ENCODE results near the gene METAP1. TPM values are rescaled to one million over a fixed set of nuclear protein-coding genes. Genes with fewer than 3 reads are reported as not detected.

The METAP1 gene
- total and polyA plus RNA-seq, 2 experiments from 2014 or later, result 64.1 to 122 TPM

DNA sequence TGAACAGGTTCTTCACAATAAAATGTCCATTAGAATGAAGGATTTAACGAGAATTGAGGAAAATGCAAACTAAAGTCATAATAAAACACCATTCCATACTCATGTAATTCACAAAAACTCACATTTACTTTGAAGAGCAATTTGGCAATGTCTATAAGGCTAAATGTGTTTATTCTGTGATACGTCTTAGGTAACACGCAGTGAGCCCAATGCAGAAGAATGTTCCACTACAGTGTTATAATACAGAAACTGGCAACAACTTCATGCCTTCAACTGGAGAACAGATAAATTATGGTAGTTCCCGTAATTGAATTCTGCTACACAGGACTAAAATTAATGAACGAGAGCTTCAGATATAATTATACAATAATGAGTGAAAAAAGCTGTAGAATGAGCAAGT, 75.6 kb downstream of the METAP1 start:
- H3K4me3 ChIP-seq, result no peak overlapping the region
- peaks cover 56% of the 10 kb centered on the region for H3K36me3 Mint-ChIP-seq (ENCODE audit: low read depth)
- H3K27me3 ChIP-seq (ENCODE audit: insufficient read depth), result no peaks in the 10 kb centered on the region
- TF ChIP-seq, protein P1, sequence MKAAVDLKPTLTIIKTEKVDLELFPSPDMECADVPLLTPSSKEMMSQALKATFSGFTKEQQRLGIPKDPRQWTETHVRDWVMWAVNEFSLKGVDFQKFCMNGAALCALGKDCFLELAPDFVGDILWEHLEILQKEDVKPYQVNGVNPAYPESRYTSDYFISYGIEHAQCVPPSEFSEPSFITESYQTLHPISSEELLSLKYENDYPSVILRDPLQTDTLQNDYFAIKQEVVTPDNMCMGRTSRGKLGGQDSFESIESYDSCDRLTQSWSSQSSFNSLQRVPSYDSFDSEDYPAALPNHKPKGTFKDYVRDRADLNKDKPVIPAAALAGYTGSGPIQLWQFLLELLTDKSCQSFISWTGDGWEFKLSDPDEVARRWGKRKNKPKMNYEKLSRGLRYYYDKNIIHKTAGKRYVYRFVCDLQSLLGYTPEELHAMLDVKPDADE (IDR thresholded peaks at IDR 0.05), result no peak
- TF ChIP-seq ZNF114 (CRISPR knock-in tag; IDR thresholded peaks at IDR 0.05), result no peak
- TF ChIP-seq EZH2 (IDR thresholded peaks at IDR 0.05; ENCODE audit: low read depth, unreplicated experiment), result no peak
- no peak for TF ChIP-seq ZNF331 (CRISPR knock-in tag; IDR thresholded peaks at IDR 0.05; ENCODE audit: low read depth)
- TF ChIP-seq, protein P2, sequence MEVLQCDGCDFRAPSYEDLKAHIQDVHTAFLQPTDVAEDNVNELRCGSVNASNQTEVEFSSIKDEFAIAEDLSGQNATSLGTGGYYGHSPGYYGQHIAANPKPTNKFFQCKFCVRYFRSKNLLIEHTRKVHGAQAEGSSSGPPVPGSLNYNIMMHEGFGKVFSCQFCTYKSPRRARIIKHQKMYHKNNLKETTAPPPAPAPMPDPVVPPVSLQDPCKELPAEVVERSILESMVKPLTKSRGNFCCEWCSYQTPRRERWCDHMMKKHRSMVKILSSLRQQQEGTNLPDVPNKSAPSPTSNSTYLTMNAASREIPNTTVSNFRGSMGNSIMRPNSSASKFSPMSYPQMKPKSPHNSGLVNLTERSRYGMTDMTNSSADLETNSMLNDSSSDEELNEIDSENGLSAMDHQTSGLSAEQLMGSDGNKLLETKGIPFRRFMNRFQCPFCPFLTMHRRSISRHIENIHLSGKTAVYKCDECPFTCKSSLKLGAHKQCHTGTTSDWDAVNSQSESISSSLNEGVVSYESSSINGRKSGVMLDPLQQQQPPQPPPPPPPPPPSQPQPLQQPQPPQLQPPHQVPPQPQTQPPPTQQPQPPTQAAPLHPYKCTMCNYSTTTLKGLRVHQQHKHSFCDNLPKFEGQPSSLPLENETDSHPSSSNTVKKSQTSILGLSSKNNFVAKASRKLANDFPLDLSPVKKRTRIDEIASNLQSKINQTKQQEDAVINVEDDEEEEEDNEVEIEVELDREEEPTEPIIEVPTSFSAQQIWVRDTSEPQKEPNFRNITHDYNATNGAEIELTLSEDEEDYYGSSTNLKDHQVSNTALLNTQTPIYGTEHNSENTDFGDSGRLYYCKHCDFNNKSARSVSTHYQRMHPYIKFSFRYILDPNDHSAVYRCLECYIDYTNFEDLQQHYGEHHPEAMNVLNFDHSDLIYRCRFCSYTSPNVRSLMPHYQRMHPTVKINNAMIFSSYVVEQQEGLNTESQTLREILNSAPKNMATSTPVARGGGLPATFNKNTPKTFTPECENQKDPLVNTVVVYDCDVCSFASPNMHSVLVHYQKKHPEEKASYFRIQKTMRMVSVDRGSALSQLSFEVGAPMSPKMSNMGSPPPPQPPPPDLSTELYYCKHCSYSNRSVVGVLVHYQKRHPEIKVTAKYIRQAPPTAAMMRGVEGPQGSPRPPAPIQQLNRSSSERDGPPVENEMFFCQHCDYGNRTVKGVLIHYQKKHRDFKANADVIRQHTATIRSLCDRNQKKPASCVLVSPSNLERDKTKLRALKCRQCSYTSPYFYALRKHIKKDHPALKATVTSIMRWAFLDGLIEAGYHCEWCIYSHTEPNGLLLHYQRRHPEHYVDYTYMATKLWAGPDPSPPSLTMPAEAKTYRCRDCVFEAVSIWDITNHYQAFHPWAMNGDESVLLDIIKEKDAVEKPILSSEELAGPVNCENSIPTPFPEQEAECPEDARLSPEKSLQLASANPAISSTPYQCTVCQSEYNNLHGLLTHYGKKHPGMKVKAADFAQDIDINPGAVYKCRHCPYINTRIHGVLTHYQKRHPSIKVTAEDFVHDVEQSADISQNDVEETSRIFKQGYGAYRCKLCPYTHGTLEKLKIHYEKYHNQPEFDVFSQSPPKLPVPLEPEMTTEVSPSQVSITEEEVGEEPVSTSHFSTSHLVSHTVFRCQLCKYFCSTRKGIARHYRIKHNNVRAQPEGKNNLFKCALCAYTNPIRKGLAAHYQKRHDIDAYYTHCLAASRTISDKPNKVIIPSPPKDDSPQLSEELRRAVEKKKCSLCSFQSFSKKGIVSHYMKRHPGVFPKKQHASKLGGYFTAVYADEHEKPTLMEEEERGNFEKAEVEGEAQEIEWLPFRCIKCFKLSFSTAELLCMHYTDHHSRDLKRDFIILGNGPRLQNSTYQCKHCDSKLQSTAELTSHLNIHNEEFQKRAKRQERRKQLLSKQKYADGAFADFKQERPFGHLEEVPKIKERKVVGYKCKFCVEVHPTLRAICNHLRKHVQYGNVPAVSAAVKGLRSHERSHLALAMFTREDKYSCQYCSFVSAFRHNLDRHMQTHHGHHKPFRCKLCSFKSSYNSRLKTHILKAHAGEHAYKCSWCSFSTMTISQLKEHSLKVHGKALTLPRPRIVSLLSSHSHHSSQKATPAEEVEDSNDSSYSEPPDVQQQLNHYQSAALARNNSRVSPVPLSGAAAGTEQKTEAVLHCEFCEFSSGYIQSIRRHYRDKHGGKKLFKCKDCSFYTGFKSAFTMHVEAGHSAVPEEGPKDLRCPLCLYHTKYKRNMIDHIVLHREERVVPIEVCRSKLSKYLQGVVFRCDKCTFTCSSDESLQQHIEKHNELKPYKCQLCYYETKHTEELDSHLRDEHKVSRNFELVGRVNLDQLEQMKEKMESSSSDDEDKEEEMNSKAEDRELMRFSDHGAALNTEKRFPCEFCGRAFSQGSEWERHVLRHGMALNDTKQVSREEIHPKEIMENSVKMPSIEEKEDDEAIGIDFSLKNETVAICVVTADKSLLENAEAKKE (CRISPR knock-in tag; IDR thresholded peaks at IDR 0.05), result no peak
- TF ChIP-seq NANOG (IDR thresholded peaks at IDR 0.05; ENCODE audit: borderline replicate concordance), result no peak
- TF ChIP-seq STAT1 (IDR thresholded peaks at IDR 0.05; ENCODE audit: unreplicated experiment), result no peak
- TF ChIP-seq POLR2AphosphoS5 (IDR thresholded peaks at IDR 0.05; ENCODE audit: low read depth), result no peak
- TF ChIP-seq, protein P3, sequence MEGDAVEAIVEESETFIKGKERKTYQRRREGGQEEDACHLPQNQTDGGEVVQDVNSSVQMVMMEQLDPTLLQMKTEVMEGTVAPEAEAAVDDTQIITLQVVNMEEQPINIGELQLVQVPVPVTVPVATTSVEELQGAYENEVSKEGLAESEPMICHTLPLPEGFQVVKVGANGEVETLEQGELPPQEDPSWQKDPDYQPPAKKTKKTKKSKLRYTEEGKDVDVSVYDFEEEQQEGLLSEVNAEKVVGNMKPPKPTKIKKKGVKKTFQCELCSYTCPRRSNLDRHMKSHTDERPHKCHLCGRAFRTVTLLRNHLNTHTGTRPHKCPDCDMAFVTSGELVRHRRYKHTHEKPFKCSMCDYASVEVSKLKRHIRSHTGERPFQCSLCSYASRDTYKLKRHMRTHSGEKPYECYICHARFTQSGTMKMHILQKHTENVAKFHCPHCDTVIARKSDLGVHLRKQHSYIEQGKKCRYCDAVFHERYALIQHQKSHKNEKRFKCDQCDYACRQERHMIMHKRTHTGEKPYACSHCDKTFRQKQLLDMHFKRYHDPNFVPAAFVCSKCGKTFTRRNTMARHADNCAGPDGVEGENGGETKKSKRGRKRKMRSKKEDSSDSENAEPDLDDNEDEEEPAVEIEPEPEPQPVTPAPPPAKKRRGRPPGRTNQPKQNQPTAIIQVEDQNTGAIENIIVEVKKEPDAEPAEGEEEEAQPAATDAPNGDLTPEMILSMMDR (conservative IDR thresholded peaks at IDR 0.05; ENCODE audit: low read depth in 2 of 2), result no peak
- TF ChIP-seq, protein P4, sequence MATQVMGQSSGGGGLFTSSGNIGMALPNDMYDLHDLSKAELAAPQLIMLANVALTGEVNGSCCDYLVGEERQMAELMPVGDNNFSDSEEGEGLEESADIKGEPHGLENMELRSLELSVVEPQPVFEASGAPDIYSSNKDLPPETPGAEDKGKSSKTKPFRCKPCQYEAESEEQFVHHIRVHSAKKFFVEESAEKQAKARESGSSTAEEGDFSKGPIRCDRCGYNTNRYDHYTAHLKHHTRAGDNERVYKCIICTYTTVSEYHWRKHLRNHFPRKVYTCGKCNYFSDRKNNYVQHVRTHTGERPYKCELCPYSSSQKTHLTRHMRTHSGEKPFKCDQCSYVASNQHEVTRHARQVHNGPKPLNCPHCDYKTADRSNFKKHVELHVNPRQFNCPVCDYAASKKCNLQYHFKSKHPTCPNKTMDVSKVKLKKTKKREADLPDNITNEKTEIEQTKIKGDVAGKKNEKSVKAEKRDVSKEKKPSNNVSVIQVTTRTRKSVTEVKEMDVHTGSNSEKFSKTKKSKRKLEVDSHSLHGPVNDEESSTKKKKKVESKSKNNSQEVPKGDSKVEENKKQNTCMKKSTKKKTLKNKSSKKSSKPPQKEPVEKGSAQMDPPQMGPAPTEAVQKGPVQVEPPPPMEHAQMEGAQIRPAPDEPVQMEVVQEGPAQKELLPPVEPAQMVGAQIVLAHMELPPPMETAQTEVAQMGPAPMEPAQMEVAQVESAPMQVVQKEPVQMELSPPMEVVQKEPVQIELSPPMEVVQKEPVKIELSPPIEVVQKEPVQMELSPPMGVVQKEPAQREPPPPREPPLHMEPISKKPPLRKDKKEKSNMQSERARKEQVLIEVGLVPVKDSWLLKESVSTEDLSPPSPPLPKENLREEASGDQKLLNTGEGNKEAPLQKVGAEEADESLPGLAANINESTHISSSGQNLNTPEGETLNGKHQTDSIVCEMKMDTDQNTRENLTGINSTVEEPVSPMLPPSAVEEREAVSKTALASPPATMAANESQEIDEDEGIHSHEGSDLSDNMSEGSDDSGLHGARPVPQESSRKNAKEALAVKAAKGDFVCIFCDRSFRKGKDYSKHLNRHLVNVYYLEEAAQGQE (IDR thresholded peaks at IDR 0.05; ENCODE audit: unreplicated experiment), result no peak
- no peak for TF ChIP-seq CREB1 (CRISPR knock-in tag; IDR thresholded peaks at IDR 0.05; ENCODE audit: low read depth)
- TF ChIP-seq EZH2phosphoT487 (IDR thresholded peaks at IDR 0.05; ENCODE audit: unreplicated experiment), result no peak
- no peak for TF ChIP-seq JUNB (IDR thresholded peaks at IDR 0.05; ENCODE audit: unreplicated experiment)
- no peak overlapping the region for H3K27ac Mint-ChIP-seq
- no peak overlapping the region for H3K4me2 ChIP-seq
- 0 out of 2 replicates have a peak, but pooled peaks cover 13% of the 10 kb centered on the region for H4K20me1 ChIP-seq (replicated peaks; ENCODE audit: insufficient read depth)
- no peak overlapping the region for H3K27ac ChIP-seq (ENCODE audit: low read depth)
- H3K9me3 Mint-ChIP-seq, result no peaks in the 10 kb centered on the region
- no peak overlapping the region for H2AFZ ChIP-seq
- no peak overlapping the region for H3K4me3 Mint-ChIP-seq
- peaks cover 7% of the 10 kb centered on the region; the same call in 1 of the 2 replicates for H3F3A ChIP-seq (replicated peaks; ENCODE audit: low read depth)
- no peaks in the 10 kb centered on the region for H3K4me1 Mint-ChIP-seq
- H3K4me1 ChIP-seq (ENCODE audit: insufficient read depth), result no peaks in the 10 kb centered on the region
- ATAC-seq (no peak), DNase-seq (ENCODE audit: low spot score) (no peak)
- H3K9me2 ChIP-seq (ENCODE audit: insufficient read depth), result no peaks in the 10 kb centered on the region
- peaks cover 43% of the 10 kb centered on the region for H3K36me3 ChIP-seq (ENCODE audit: insufficient read depth)
- H3K79me2 ChIP-seq (replicated peaks; ENCODE audit: insufficient read depth), result no peaks in the 10 kb centered on the region
- no peaks in the 10 kb centered on the region for H3K27me3 Mint-ChIP-seq (ENCODE audit: insufficient read depth, low read depth, poor library complexity)

Data from GM23338 (cell line).